ENCODE results near the gene PSORS1C2. TPM values are rescaled to one million over a fixed set of nuclear protein-coding genes. Genes with fewer than 3 reads are reported as not detected.

PSORS1C2 gene
- total and polyA plus RNA-seq, 2 donors (not counting 1 experiment from before 2014, with no cell fraction given): not detected

DNA sequence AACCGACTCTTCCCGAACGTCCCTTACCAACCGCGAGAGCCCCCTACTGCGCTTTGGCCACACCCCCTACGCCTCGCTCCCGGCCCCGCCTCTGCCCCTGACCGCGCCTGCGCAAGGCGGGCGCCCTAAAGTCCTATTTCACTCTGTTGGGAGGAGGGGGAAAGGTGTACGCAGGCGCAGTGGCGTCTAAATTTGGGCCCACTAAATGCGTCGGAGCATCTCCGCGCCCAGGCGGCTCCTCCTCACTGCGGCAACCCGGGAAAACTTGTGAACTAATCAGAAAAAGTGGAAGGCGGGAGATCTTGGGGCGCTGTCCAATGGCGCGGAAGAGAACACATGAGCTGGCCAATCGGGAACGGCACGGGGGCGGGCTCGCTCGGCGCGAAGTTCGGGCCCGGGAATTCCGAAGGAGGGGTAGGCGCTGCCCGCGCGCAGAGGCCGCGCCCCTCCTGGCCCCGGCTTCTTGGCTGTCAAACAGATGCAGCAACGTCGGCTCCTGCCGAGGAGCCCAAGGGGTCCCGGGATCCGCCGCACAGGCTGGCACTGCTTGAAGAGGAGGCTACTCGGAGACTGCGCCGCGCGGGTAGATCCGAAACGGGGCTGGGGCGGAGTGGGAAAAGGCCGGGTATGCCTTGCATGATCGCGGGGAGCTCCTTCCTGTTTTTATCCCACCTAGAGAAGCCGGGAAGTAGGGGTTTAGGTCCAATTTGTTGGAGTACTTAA is 19.4 kb upstream of the PSORS1C2 start, which contains the start of gene TCF19:
Gene TCF19, plus strand, starts transcription at position 450 of the 723 bp plus-strand sequence. CDS start 881 bp downstream, outside the sequence.
- H3K4me1 Mint-ChIP-seq: peaks cover 32% of the 10 kb centered on the region
- H3K36me3 ChIP-seq (replicated peaks in 1 of 2; ENCODE audit: control extremely low read depth in 1 of 2, control insufficient read depth in 1 of 2, extremely low read depth in 1 of 2, insufficient read depth in 2 of 2, low read length in 1 of 2): peaks cover 0 to 6% of the 10 kb centered on the region in 2 experiments
- H3K4me1 ChIP-seq (ENCODE audit: control insufficient read depth in 2 of 2, insufficient read depth in 2 of 2, low read length in 2 of 2): peaks cover 13 to 22% of the 10 kb centered on the region in 2 donors
- peak within 1 kb of the TSS; percentile 53 to 77 for H3K27ac ChIP-seq (ENCODE audit: low read length in 2 of 2)
- no peaks in the 10 kb centered on the region for H4K20me1 ChIP-seq (ENCODE audit: control insufficient read depth, insufficient read depth, low read length, poor library complexity, severe bottlenecking)
- intact Hi-C loops (cut with micrococcal nuclease): loop anchor here (1.0 to 10.0 kb wide), 8 partner anchors 21 to 542 kb away; partner anchors contain the start of genes HLA-B, HLA-C, MRPS18B and PPP1R10
- ATAC-seq (ENCODE audit: low read depth) (peak; percentile 91), DNase-seq (peak; percentile 99)
- H2AFZ ChIP-seq (ENCODE audit: insufficient read depth, low read depth, low read length, poor library complexity, severe bottlenecking): peak within 1 kb of the TSS; percentile 95
- H3K9me3 ChIP-seq (ENCODE audit: control extremely low read depth in 1 of 3, control insufficient read depth in 2 of 3, insufficient read depth in 1 of 3, low read length in 2 of 3): no peaks in the 10 kb centered on the region
- H3K27ac Mint-ChIP-seq: peak within 1 kb of the TSS; percentile 73
- H3K4me3 ChIP-seq (ENCODE audit: control extremely low read depth in 1 of 5, extremely low read depth in 1 of 5, insufficient read depth in 1 of 5, low read depth in 2 of 5, low read length in 4 of 5): peak within 1 kb of the TSS; percentile 1 to 90 (median 88)
- ChIA-PET POLR2A (interaction anchor here (0.6 to 1.8 kb wide), 7 partner anchors 13 to 739 kb away, joined by 3 to 5 read pairs (median 3); partner anchors contain the start of gene EHMT2), CTCF (interaction anchor here (1.1 to 2.9 kb wide), 8 partner anchors 13 to 241 kb away, joined by 3 to 10 read pairs (median 4); no protein-coding TSS in a partner anchor)
- no peaks in the 10 kb centered on the region for H3K27me3 Mint-ChIP-seq
- H3K79me2 ChIP-seq (ENCODE audit: control insufficient read depth, insufficient read depth, low read length): peaks cover 5% of the 10 kb centered on the region
- under 1% methylated on average over 50 of the region's 65 CpGs for WGBS (ENCODE audit: insufficient coverage)
- TF ChIP-seq CTCF (IDR thresholded peaks at IDR 0.05): no peak
- no peak for TF ChIP-seq EZH2 (IDR thresholded peaks at IDR 0.05; ENCODE audit: borderline replicate concordance, insufficient read depth, low read depth, low read length, poor library complexity, severe bottlenecking)
- peak within 1 kb of the TSS; percentile 78 for H3K9ac ChIP-seq (ENCODE audit: low read length)
- H3K4me3 Mint-ChIP-seq: peak within 1 kb of the TSS; percentile 87
- H3K27me3 ChIP-seq (replicated peaks in 1 of 4; ENCODE audit: control extremely low read depth in 1 of 4, control insufficient read depth in 3 of 4, insufficient read depth in 4 of 4, low read length in 3 of 4): no peaks in the 10 kb centered on the region
- H3K9me3 Mint-ChIP-seq (ENCODE audit: insufficient read depth): no peaks in the 10 kb centered on the region
- H3K4me2 ChIP-seq (replicated peaks; ENCODE audit: low read depth, low read length, poor library complexity, severe bottlenecking): peak within 1 kb of the TSS; percentile 86
